Eye (tissue), 1 donor: Measurements from ENCODE around the gene XYLT2.
"Not testable (repeated sequence)": the region's sequence is repeated elsewhere in the genome, so short reads cannot be mapped to it uniquely, and the experiment has no call there.

Experiments used
- DNase-seq: peaks from one replicate; pipeline ENCODE4 v3.0.0-alpha.2; 2015

The XYLT2 gene

DNA sequence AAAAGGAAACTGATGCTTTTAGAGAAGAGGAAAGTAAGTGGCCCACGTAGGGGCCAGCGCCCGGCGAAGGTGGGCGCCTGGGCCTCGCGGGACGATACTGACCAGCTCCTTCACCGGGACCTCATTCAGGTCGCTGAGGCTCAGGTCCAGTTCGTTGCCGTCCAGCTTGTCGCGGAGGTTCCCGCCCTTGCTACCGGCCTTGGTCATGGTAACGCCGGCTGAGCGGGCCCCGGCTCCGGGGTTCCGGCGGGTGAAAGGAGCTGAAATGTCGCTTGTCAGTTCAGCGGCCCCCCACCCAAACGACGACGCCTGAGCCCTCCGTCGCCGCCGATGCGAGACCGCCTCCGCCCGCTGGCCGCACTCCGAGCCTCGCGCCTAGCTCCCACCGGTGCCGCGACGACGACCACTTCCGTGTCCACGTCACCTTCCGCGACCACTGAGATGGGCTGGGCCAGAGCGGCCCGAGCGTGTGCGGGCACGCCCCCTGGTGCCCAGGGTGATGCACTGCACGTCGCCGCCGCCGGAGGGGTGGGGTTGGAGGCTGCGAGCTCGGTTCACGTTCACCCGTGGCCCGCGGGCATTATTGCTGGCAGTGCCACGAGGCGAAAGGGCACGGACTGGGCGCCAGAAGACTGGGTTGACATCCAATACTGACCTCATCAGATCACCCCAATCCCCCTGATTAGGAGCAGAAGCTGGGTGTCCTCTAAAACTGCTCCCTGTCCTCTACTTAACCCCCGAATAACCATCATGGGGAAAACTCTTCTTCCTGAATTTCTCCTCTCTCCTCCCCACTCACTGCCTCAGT is 51.4 kb downstream of the XYLT2 start, which contains the start of gene LRRC59:
Gene LRRC59 (minus strand): TSS at position 413 of the 808 bp plus-strand sequence. CDS start 206 bp downstream, at position 207.
- DNase-seq, result peak; percentile 92

DNA sequence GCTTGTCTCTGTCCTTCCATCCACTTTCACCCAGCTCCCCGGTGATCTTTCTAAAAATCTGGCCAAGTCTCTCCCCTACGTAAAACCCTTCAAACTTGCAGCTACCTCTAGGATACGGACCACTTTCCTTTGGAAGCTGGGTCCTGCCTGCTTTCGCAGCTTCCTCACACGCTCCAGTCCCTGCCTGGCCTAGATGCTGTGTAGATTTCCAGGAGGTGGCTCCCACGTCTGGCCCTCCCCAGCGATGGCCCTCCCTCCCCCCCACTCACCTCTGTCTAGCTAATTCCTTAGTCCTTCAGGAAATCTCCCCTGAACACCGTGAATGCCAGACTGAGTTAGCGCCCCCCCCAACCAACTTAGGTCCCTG is 52.0 kb downstream of the XYLT2 start:
- DNase-seq, result no peak

DNA sequence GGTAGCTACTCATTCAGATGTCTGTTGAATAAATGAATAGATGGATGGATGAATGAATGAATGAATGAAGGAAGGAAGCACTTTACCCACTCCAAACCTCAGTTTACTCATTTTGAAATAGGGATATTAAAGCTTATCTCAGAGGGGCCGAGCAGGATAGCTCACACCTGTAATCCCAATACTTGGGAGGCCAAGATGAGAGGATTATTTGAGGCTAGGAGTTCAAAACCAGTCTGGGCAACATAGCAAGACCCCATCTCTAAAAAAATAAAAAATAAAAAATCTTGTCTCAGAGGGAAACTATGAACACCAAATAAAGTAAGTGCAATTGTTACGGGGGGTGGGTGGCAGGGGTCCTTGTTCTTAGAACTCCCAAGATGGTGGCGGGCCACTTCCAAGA is 52.7 kb downstream of the XYLT2 start:
- DNase-seq, result not testable (repeated sequence)

DNA sequence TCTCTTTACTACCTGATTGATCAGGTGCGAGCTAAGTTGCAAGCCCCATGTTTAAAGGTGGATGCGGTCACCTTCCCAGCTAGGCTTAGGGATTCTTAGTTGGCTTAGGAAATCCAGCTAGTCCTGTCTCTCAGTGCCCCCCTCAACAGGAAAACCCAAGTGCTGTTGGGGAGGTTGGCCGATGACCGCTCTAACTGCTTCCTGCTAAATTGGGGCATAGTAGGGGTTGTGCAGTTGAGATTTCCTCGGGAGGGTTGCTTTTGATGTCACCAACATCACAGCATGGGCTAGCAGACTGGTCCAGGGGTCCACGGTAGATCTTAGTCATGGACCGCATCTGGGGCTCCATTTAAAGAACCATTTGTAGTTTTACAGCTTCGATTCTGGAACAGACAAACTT is 53.7 kb downstream of the XYLT2 start:
- DNase-seq, result not testable (repeated sequence)

DNA sequence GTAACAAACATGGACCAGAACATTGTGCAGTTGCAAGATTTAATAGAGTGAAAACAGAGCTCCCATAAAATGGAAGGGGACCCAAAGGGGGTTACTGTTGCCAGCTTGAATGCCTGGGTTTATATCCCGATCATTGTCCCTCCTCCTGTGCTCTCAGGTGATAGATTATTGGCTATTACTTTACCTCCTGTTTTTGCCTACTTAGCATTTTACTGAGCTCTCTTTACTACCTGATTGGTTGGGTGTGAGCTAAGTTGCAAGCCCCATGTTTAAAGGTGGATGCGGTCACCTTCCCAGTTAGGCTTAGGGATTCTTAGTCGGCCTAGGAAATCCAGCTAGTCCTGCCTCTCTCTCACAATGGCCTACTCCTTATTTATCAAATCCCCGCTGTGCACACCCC is 59.4 kb downstream of the XYLT2 start:
- not testable (repeated sequence) for DNase-seq

GRCh38 chr17:50406578-50406977 is 60.7 kb downstream of the XYLT2 start:
- DNase-seq, result no peak

- no peak for DNase-seq
These were observed 62.0 kb downstream of the XYLT2 start for GRCh38 chr17:50407921-50408320.
